ENCODE results near the gene PANK4.
"Not testable (repeated sequence)": the region's sequence is repeated elsewhere in the genome, so short reads cannot be mapped to it uniquely, and the experiment has no call there.

DNA sequence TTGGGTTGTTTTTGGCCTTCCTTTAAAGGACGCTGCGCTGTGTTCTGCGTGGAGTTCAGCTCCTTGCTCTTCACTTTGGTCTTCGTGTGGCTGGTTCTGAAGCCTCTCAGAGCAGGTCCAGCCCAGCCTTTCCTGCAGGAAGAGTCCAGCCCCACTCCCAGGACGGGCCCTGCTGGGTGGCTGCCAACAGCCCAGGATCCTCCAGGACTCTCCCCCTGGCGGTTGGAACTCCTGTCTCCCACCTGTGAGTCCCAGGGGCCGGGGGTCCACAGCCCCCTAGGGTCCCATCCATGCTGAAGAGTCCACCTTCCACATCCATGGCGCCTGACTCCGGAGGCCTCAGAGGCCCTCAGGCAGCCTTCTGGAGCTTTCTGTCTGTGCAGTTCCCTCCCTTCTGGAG, 25.1 kb upstream of the PANK4 start:
- TF ChIP-seq EZH2 (optimal IDR thresholded peaks at IDR 0.05; ENCODE audit: low read depth, low read length); EZH2phosphoT487 (IDR thresholded peaks at IDR 0.05; ENCODE audit: low read length): not testable (repeated sequence)
- TF ChIP-seq, protein P1, sequence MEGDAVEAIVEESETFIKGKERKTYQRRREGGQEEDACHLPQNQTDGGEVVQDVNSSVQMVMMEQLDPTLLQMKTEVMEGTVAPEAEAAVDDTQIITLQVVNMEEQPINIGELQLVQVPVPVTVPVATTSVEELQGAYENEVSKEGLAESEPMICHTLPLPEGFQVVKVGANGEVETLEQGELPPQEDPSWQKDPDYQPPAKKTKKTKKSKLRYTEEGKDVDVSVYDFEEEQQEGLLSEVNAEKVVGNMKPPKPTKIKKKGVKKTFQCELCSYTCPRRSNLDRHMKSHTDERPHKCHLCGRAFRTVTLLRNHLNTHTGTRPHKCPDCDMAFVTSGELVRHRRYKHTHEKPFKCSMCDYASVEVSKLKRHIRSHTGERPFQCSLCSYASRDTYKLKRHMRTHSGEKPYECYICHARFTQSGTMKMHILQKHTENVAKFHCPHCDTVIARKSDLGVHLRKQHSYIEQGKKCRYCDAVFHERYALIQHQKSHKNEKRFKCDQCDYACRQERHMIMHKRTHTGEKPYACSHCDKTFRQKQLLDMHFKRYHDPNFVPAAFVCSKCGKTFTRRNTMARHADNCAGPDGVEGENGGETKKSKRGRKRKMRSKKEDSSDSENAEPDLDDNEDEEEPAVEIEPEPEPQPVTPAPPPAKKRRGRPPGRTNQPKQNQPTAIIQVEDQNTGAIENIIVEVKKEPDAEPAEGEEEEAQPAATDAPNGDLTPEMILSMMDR (IDR thresholded peaks at IDR 0.05; ENCODE audit: low read length): not testable (repeated sequence)

Measured in MM.1S (cell line).